H1 (cell line): ENCODE measurements around the gene OTOS. TPM values are rescaled to one million over a fixed set of nuclear protein-coding genes. Genes with fewer than 3 reads are reported as not detected.

Experiments used
- CTCF ChIA-PET: fragments of 300-600 bp; sonication (Branson Sonifier 250); formaldehyde crosslinking; loops from one replicate; lab custom pipeline; 2021; ENCODE audit not compliant: partially characterized antibody; lab: Charles Lee
- POLR2A ChIA-PET: fragments of 300-600 bp; sonication (Branson Sonifier 250); formaldehyde crosslinking; loops from one replicate; lab custom pipeline; 2021; ENCODE audit warnings: inconsistent platforms; ENCODE audit not compliant: partially characterized antibody; lab: Charles Lee
- DNase-seq, 2 experiments: peaks; one replicate each; pipeline versions ENCODE4 v3.0.0 to v3.0.0-alpha.2; 2010 to 2022; ENCODE audit warnings: low spot score in 2 of 2, low read depth in 1 of 2, mixed read lengths in 1 of 2
- FAIRE-seq: peaks from 2 replicates; lab custom pipeline; 2011; peaks lifted over from hg19 to GRCh38; lab: Jason Lieb, UNC
- H2AFZ ChIP-seq: 2 replicates; pipeline ENCODE4 v1.8.1; 2012; ENCODE audit warnings: low read length, inconsistent platforms
- H2AK5ac ChIP-seq: 2 replicates; pipeline ENCODE4 v1.6.1; 2013; ENCODE audit warnings: low read depth, low read length
- H2BK120ac ChIP-seq: replicated peaks from 2 replicates; pipeline ENCODE3; 2013; ENCODE audit warnings: low read depth, low read length, inconsistent platforms
- H2BK12ac ChIP-seq: 2 replicates; pipeline ENCODE4 v1.6.1; 2013; ENCODE audit warnings: low read depth, low read length
- H2BK15ac ChIP-seq: 2 replicates; pipeline ENCODE4 v1.6.1; 2013; ENCODE audit warnings: low read length
- H2BK20ac ChIP-seq: 2 replicates; pipeline ENCODE4 v1.6.1; 2013; ENCODE audit warnings: low read length
- H2BK5ac ChIP-seq: 2 replicates; pipeline ENCODE4 v1.6.1; 2013; ENCODE audit warnings: low read depth, low read length
- H3K14ac ChIP-seq: 2 replicates; pipeline ENCODE4 v1.6.1; 2013; ENCODE audit warnings: inconsistent platforms; ENCODE audit not compliant: insufficient read length
- H3K18ac ChIP-seq: 2 replicates; pipeline ENCODE4 v1.6.1; 2013; ENCODE audit warnings: low read length; ENCODE audit errors: extremely low read depth
- H3K23ac ChIP-seq: 2 replicates; pipeline ENCODE4 v1.6.1; 2013; ENCODE audit warnings: inconsistent platforms; ENCODE audit not compliant: insufficient read length
- H3K23me2 ChIP-seq: 2 replicates; pipeline ENCODE4 v1.6.1; 2013; ENCODE audit warnings: low read depth, low read length
- H3K27ac ChIP-seq: 2 replicates; pipeline ENCODE4 v1.6.1; 2011; ENCODE audit warnings: low read depth, low read length, inconsistent platforms
- H3K27me3 ChIP-seq, 4 experiments: replicated peaks in 1 of 4; 1 replicate in 1 of 4; 2 replicates in 3 of 4; pipeline versions ENCODE4 v1.6.1 to v1.8.1; 2011 to 2013; ENCODE audit warnings: low read length in 3 of 4, mild to moderate bottlenecking in 3 of 4, inconsistent platforms in 2 of 4, mixed read lengths in 2 of 4, moderate library complexity in 1 of 4; ENCODE audit not compliant: control insufficient read depth in 3 of 4, insufficient read depth in 3 of 4; ENCODE audit errors: extremely low read depth in 1 of 4
- H3K36me3 ChIP-seq, 4 experiments: 2 replicates each; pipeline versions ENCODE4 v1.6.1 to v1.8.1; 2011 to 2013; ENCODE audit warnings: mild to moderate bottlenecking in 4 of 4, low read length in 3 of 4, moderate library complexity in 2 of 4, control low read depth in 1 of 4, inconsistent platforms in 1 of 4; ENCODE audit not compliant: insufficient read depth in 4 of 4, control insufficient read depth in 2 of 4
- H3K4ac ChIP-seq: replicated peaks from 2 replicates; pipeline ENCODE3; 2013; ENCODE audit warnings: low read length, low read depth, mixed read lengths, inconsistent platforms; ENCODE audit not compliant: insufficient read length
- H3K4me1 ChIP-seq, 4 experiments: replicated peaks in 1 of 4; 1 replicate in 1 of 4; 2 replicates in 3 of 4; pipeline versions ENCODE4 v1.6.1 to v1.8.1; 2011 to 2013; ENCODE audit warnings: low read length in 3 of 4, inconsistent platforms in 2 of 4, mixed read lengths in 1 of 4; ENCODE audit not compliant: insufficient read depth in 4 of 4, control insufficient read depth in 3 of 4
- H3K4me2 ChIP-seq, 2 experiments: 2 replicates each; pipeline versions ENCODE4 v1.6.1 to v1.8.1; 2011 to 2013; ENCODE audit warnings: low read depth in 2 of 2, low read length in 2 of 2, control low read depth in 1 of 2, inconsistent platforms in 1 of 2, mild to moderate bottlenecking in 1 of 2; ENCODE audit not compliant: insufficient read depth in 1 of 2
- H3K4me3 ChIP-seq, 4 experiments: fragments of 200-600, 300-600 bp in 1 of 4; sonication (generic), shearing (Covaris generic), sonication (Bioruptor Twin) in 1 of 4; 2 replicates each; pipeline versions ENCODE4 v1.5.1 to v1.8.1; 2011 to 2016; ENCODE audit warnings: low read length in 4 of 4, low read depth in 3 of 4, control low read depth in 2 of 4, inconsistent platforms in 2 of 4, mild to moderate bottlenecking in 2 of 4, mixed read lengths in 1 of 4, moderate library complexity in 1 of 4; ENCODE audit not compliant: insufficient read depth in 2 of 4; ENCODE audit errors: extremely low read depth in 1 of 4
- H3K56ac ChIP-seq: replicated peaks from 2 replicates; pipeline ENCODE3; 2013; ENCODE audit warnings: low read depth, mild to moderate bottlenecking, mixed read lengths, low read length, inconsistent platforms; ENCODE audit not compliant: insufficient read length
- H3K79me1 ChIP-seq: 2 replicates; pipeline ENCODE4 v1.6.1; 2013; ENCODE audit warnings: low read depth, low read length, control low read depth
- H3K79me2 ChIP-seq, 2 experiments: 2 replicates each; pipeline versions ENCODE4 v1.6.1 to v1.8.1; 2012 to 2013; ENCODE audit warnings: low read length in 2 of 2, mild to moderate bottlenecking in 2 of 2, inconsistent platforms in 1 of 2; ENCODE audit not compliant: insufficient read depth in 2 of 2, control insufficient read depth in 1 of 2
- H3K9ac ChIP-seq, 4 experiments: replicated peaks in 1 of 4; 1 replicate in 1 of 4; 2 replicates in 3 of 4; pipeline versions ENCODE4 v1.6.1 to v1.8.1; 2011 to 2013; ENCODE audit warnings: low read depth in 3 of 4, low read length in 3 of 4, control low read depth in 2 of 4, mild to moderate bottlenecking in 2 of 4, moderate library complexity in 2 of 4, inconsistent platforms in 1 of 4; ENCODE audit errors: extremely low read depth in 1 of 4
- H3K9me3 ChIP-seq, 2 experiments: 2 replicates each; pipeline versions ENCODE4 v1.6.1 to v1.8.1; 2012 to 2013; ENCODE audit warnings: mild to moderate bottlenecking in 2 of 2, moderate library complexity in 2 of 2, control low read depth in 1 of 2, inconsistent platforms in 1 of 2, low read depth in 1 of 2, low read length in 1 of 2, mixed read lengths in 1 of 2; ENCODE audit not compliant: insufficient read depth in 2 of 2
- H4K20me1 ChIP-seq, 2 experiments: replicated peaks in 1 of 2; 2 replicates each; pipeline versions ENCODE3 to v1.8.1; 2011 to 2013; ENCODE audit warnings: inconsistent platforms in 2 of 2, low read length in 2 of 2, mild to moderate bottlenecking in 1 of 2; ENCODE audit not compliant: insufficient read depth in 2 of 2, control insufficient read depth in 1 of 2
- H4K5ac ChIP-seq: 2 replicates; pipeline ENCODE4 v1.6.1; 2013; ENCODE audit warnings: low read length, low read depth, mixed read lengths, inconsistent platforms; ENCODE audit not compliant: insufficient read length
- H4K8ac ChIP-seq: 2 replicates; pipeline ENCODE4 v1.8.0; 2013; ENCODE audit warnings: mild to moderate bottlenecking, moderate library complexity, low read length, inconsistent platforms; ENCODE audit not compliant: insufficient read depth; ENCODE audit errors: extremely low read depth
- H4K91ac ChIP-seq: replicated peaks from 2 replicates; pipeline ENCODE3; 2013; ENCODE audit warnings: low read length, mixed read lengths, inconsistent platforms; ENCODE audit not compliant: insufficient read length
- ASH2L ChIP-seq: fragments of 200-600, 300-600 bp; sonication (generic); IDR thresholded peaks from one replicate; pipeline ENCODE4 v1.7.1; 2017; ENCODE audit warnings: low read length
- BACH1 ChIP-seq: IDR thresholded peaks from 2 replicates; pipeline ENCODE4 v1.6.1; 2012; ENCODE audit warnings: low read length, improper control_type of control experiment
- CTCF ChIP-seq, 3 experiments: IDR thresholded peaks; 1 replicate in 2 of 3; 2 replicates in 1 of 3; pipeline versions ENCODE4 v1.5.1 to v1.6.1; 2011; ENCODE audit warnings: low read length in 3 of 3, mild to moderate bottlenecking in 3 of 3, inconsistent platforms in 2 of 3, low read depth in 1 of 3, moderate library complexity in 1 of 3; ENCODE audit not compliant: insufficient read depth in 1 of 3; ENCODE audit errors: control extremely low read depth in 1 of 3
- KDM1A ChIP-seq: fragments of 200-600, 300-600 bp; sonication (generic); IDR thresholded peaks from 2 replicates; pipeline ENCODE4 v1.7.1; 2016; ENCODE audit warnings: mild to moderate bottlenecking, low read length, borderline replicate concordance
- KDM4A ChIP-seq: IDR thresholded peaks from one replicate; pipeline ENCODE4 v1.7.1; 2012; ENCODE audit warnings: low read depth, mild to moderate bottlenecking, moderate library complexity, low read length, inconsistent platforms; ENCODE audit not compliant: severe bottlenecking
- NRF1 ChIP-seq: IDR thresholded peaks from 2 replicates; pipeline ENCODE4 v1.6.1; 2011; ENCODE audit warnings: mild to moderate bottlenecking, low read depth, low read length, improper control_type of control experiment
- RBBP5 ChIP-seq: IDR thresholded peaks from 2 replicates; pipeline ENCODE4 v1.7.1; 2012; ENCODE audit warnings: low read depth, mild to moderate bottlenecking, inconsistent platforms, low read length, moderate library complexity, borderline replicate concordance
- RXRA ChIP-seq: IDR thresholded peaks from 2 replicates; pipeline ENCODE4 v1.6.1; 2011; ENCODE audit warnings: low read depth, mild to moderate bottlenecking, low read length, moderate library complexity; ENCODE audit not compliant: insufficient read depth
- SP1 ChIP-seq: IDR thresholded peaks from 2 replicates; pipeline ENCODE4 v1.6.1; 2011; ENCODE audit warnings: low read depth, low read length
- TEAD4 ChIP-seq: IDR thresholded peaks from 2 replicates; pipeline ENCODE4 v1.6.1; 2012; ENCODE audit warnings: low read depth, low read length, inconsistent platforms, mixed read lengths
- WGBS, 2 experiments: shearing (Covaris generic) in 1 of 2; methylation state at CpG; one replicate each; pipeline versions ENCODE4 v1.1.6 to v1.1.7; 2013 to 2015; ENCODE audit warnings: low lambda C conversion rate in 2 of 2, mixed read lengths in 2 of 2, inconsistent platforms in 1 of 2, low coverage in 1 of 2, missing lambda C conversion rate in 1 of 2; ENCODE audit not compliant: insufficient replicate concordance in 2 of 2, insufficient coverage in 1 of 2, insufficient read length in 1 of 2; ENCODE audit errors: extremely low coverage in 1 of 2, missing lambda C conversion rate in 1 of 2; 5-methylcytosine and 5-hydroxymethylcytosine counted together
- polyA plus RNA-seq, 7 experiments: library from polyadenylated mRNA; depleted of rRNA in 3 of 7; stranded (reverse) in 5 of 7; unstranded in 2 of 7; fragments of >200 nt in 5 of 7; fragments of 200-250 nt in 2 of 7; gene quantifications; 1 replicate in 5 of 7; 2 replicates in 1 of 7; 4 replicates in 1 of 7; pipeline versions ENCODE4 v1.2.1 to v1.2.3, GENCODE V29; 2011 to 2013; ENCODE audit warnings: missing spikeins in 2 of 7, mixed read lengths in 2 of 7
- total RNA-seq: library from RNA; stranded (reverse); fragmentation: NEBNext Ultra II Directional; extraction: Animal tissue kit (Norgen Biotek cat#: 25700); gene quantifications from 2 replicates; pipeline ENCODE4 v1.2.1, GENCODE V29; 2021

OTOS gene
- total and polyA plus RNA-seq, 2 of the 8 experiments (the other 6 are each of a cell fraction or from before 2014, with no cell fraction given), result 0.17 TPM; not detected in 1

- H3K79me1 ChIP-seq, result no peaks in the 10 kb centered on the region
- FAIRE-seq (no peak), DNase-seq (no peak)
- no peak overlapping the region for H2AFZ ChIP-seq
- H3K14ac ChIP-seq, result no peak overlapping the region
- H2BK15ac ChIP-seq, result no peak overlapping the region
- H2AK5ac ChIP-seq, result no peak overlapping the region
- H4K20me1 ChIP-seq, result no peaks in the 10 kb centered on the region
- H2BK5ac ChIP-seq, result no peak overlapping the region
- no peak overlapping the region for H3K4me2 ChIP-seq
- no peak overlapping the region for H3K18ac ChIP-seq
- no peaks in the 10 kb centered on the region for H3K9me3 ChIP-seq
- peak overlapping the region; percentile 22; the same call in 1 of the 2 replicates for H4K8ac ChIP-seq
- no peaks in the 10 kb centered on the region; a peak in 1 of 7 replicates for H3K4me1 ChIP-seq
- H3K56ac ChIP-seq, result no peak overlapping the region
- no peaks in the 10 kb centered on the region for H3K79me2 ChIP-seq
- H2BK120ac ChIP-seq, result no peak overlapping the region
- no peak overlapping the region for H3K4me3 ChIP-seq
- ChIA-PET POLR2A (no interaction called here), CTCF (no interaction called here)
- H3K23ac ChIP-seq, result no peak overlapping the region
- no peak overlapping the region for H3K27ac ChIP-seq
- 0 out of 7 replicates have a peak, but pooled peaks cover 0 to 3% (median 0%) of the 10 kb centered on the region in 4 experiments for H3K27me3 ChIP-seq
- H4K91ac ChIP-seq, result no peak overlapping the region
- 78% methylated on average over 6 of the region's 8 CpGs; no CpG with 5 or more reads in 1 of the 2 experiments for WGBS, 2 experiments
- no peak for TF ChIP-seq SP1
- no peak for TF ChIP-seq NRF1
- no peak for TF ChIP-seq KDM4A
- TF ChIP-seq ASH2L, result no peak
- no peak for TF ChIP-seq BACH1
- no peak for TF ChIP-seq KDM1A
- TF ChIP-seq CTCF (IDR thresholded peaks at IDR 0.05; ENCODE audit: control extremely low read depth in 1 of 3, insufficient read depth in 1 of 3, low read depth in 1 of 3, low read length in 3 of 3), result no peak
- no peak for TF ChIP-seq RXRA
- no peak for TF ChIP-seq RBBP5
- no peak for TF ChIP-seq TEAD4
- H2BK12ac ChIP-seq, result no peak overlapping the region
- H3K36me3 ChIP-seq, result no peaks in the 10 kb centered on the region
- H3K4ac ChIP-seq, result no peak overlapping the region
- H3K9ac ChIP-seq, result no peak overlapping the region
- no peak overlapping the region for H2BK20ac ChIP-seq
- H3K23me2 ChIP-seq, result no peaks in the 10 kb centered on the region
- no peak overlapping the region for H4K5ac ChIP-seq
These were observed 39.6 kb upstream of the OTOS start for GRCh38 chr2:240179941-240180666.
